Glutamatergic neuron (in vitro differentiated cells): ENCODE measurements around the gene ETS1. TPM values are rescaled to one million over a fixed set of nuclear protein-coding genes. Genes with fewer than 3 reads are reported as not detected.

Source experiments
- DNase-seq: peaks from one replicate; pipeline ENCODE4 v3.0.0; 2022
- H3K27ac Mint-ChIP-seq: one replicate; pipeline ENCODE4 v1.8.0; 2020; ENCODE audit warnings: mild to moderate bottlenecking, mixed read lengths, inconsistent platforms; ENCODE audit not compliant: unreplicated experiment
- H3K27me3 Mint-ChIP-seq: one replicate; pipeline ENCODE4 v1.8.0; 2020; ENCODE audit warnings: mild to moderate bottlenecking, moderate library complexity, mixed read lengths, inconsistent platforms; ENCODE audit not compliant: unreplicated experiment
- H3K36me3 Mint-ChIP-seq: one replicate; pipeline ENCODE4 v1.8.0; 2020; ENCODE audit warnings: mild to moderate bottlenecking, mixed read lengths, inconsistent platforms; ENCODE audit not compliant: unreplicated experiment
- H3K4me1 Mint-ChIP-seq: one replicate; pipeline ENCODE4 v1.8.0; 2020; ENCODE audit warnings: mild to moderate bottlenecking, low read depth, mixed read lengths, inconsistent platforms; ENCODE audit not compliant: unreplicated experiment
- H3K4me3 Mint-ChIP-seq: one replicate; pipeline ENCODE4 v1.8.0; 2020; ENCODE audit warnings: mild to moderate bottlenecking, mixed read lengths, inconsistent platforms; ENCODE audit not compliant: unreplicated experiment
- H3K9me3 Mint-ChIP-seq: one replicate; pipeline ENCODE4 v1.8.0; 2020; ENCODE audit warnings: mild to moderate bottlenecking, moderate library complexity, mixed read lengths, inconsistent platforms; ENCODE audit not compliant: unreplicated experiment
- total RNA-seq: library from RNA; stranded (reverse); fragmentation: NEBNext Ultra II Directional; extraction: Animal tissue kit (Norgen Biotek cat#: 25700); gene quantifications from one replicate; pipeline ENCODE4 v1.2.1, GENCODE V29; 2021; ENCODE audit not compliant: unreplicated experiment
- TF ChIP-seq, protein P1 (sequence below): fragments of 200-600 bp; sonication (generic); IDR thresholded peaks from one replicate; pipeline ENCODE4 v1.5.0; 2021; ENCODE audit not compliant: partially characterized antibody, unreplicated experiment

The ETS1 gene
- total RNA-seq, 1 donor from 2014 or later = 1.0 TPM

DNA sequence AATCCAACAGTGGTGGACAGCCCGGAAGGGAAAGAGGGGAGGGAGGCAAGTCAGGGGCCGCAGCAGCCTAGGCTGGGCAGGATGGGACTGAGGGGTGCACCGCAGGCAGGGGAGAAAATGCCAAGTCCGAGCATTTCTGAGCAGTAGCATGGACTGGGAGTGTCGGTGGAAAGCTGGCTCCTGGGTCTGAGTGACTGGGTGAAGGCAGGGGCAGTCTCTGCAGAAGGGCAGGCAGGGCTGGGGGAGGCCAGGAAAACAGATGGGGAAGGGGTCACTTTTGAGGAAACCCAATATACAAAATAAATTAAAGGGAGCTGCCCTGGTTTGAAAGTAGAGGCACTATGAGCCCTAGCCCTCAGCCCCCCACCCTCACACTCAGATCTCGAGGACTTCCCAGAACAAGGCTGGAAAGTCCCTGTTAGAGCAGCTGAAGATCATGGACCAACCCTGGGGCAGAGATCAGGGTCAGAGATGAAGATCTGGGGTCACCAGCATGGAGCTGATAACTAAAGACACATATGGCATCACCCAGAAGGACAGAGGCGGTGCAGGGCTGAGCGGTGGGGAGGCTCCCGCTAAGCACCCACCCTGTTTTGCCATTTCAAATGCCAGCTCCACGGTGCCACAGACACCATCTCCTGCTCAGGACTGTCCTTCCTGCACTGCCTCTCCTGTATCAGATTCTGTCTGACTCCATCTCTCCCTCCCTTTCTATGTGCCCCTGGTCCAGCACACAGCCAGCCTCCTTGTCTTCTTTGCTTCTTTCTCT is 32.4 kb upstream of the ETS1 start:
- Mint-ChIP-seq H3K4me1 (peaks cover 3% of the 10 kb centered on the region), H3K27me3 (peaks cover 9% of the 10 kb centered on the region), H3K36me3 (no peaks in the 10 kb centered on the region), H3K4me3 (no peak overlapping the region), H3K27ac (no peak overlapping the region), H3K9me3 (peaks cover 4% of the 10 kb centered on the region)
- no peak for DNase-seq
- TF ChIP-seq, protein P1, sequence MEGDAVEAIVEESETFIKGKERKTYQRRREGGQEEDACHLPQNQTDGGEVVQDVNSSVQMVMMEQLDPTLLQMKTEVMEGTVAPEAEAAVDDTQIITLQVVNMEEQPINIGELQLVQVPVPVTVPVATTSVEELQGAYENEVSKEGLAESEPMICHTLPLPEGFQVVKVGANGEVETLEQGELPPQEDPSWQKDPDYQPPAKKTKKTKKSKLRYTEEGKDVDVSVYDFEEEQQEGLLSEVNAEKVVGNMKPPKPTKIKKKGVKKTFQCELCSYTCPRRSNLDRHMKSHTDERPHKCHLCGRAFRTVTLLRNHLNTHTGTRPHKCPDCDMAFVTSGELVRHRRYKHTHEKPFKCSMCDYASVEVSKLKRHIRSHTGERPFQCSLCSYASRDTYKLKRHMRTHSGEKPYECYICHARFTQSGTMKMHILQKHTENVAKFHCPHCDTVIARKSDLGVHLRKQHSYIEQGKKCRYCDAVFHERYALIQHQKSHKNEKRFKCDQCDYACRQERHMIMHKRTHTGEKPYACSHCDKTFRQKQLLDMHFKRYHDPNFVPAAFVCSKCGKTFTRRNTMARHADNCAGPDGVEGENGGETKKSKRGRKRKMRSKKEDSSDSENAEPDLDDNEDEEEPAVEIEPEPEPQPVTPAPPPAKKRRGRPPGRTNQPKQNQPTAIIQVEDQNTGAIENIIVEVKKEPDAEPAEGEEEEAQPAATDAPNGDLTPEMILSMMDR = no peak

DNA sequence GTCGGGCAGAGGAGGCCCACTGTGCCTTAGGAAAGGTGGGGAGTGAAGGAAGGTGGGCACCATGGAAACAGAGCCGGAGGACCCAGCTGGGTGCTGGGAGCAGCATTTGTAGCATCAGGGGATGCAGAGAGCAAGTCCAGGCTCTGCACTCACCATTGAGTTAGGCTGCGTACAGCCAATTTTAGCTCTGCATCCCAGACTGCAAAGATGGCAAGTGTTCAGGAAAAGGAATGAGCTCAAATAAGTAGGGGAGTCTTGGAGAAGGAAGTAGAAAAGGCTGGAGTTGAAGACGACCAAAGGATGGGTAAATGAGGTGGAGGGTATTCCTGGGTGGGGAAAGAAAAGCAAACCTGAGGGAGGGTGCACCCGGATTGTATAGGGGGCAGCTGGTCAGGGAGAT is 31.6 kb upstream of the ETS1 start:
- H3K27me3 Mint-ChIP-seq = peaks cover 11% of the 10 kb centered on the region
- TF ChIP-seq, protein P1 = no peak
- peaks cover 6% of the 10 kb centered on the region for H3K9me3 Mint-ChIP-seq
- H3K4me1 Mint-ChIP-seq = peaks cover 5% of the 10 kb centered on the region
- H3K36me3 Mint-ChIP-seq = no peaks in the 10 kb centered on the region
- H3K4me3 Mint-ChIP-seq = no peak overlapping the region
- DNase-seq = no peak
- H3K27ac Mint-ChIP-seq = no peak overlapping the region

DNA sequence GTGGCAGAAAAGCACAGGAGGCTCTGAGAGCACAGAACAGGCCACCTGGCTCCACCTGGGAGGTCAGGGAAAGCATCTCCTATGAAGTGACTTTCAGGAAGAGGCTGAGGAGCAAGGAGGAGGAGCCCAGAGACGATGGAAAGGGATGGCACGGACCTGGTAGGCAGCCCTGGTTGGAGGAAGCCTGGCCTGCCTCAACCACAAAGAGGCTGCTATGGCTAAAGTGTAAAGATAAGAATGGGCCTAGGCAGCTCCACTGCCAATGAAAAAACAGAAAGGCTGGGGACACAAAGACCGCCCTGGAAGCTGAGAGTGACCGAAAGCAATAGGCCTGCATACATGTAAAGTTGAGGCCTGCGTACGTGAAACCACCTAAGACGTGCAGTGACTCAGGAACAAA is 31.2 kb upstream of the ETS1 start:
- Mint-ChIP-seq H3K4me1 (peaks cover 5% of the 10 kb centered on the region), H3K4me3 (no peak overlapping the region), H3K36me3 (no peaks in the 10 kb centered on the region), H3K27ac (no peak overlapping the region), H3K27me3 (peaks cover 11% of the 10 kb centered on the region), H3K9me3 (peaks cover 6% of the 10 kb centered on the region)
- TF ChIP-seq, protein P1 = no peak
- DNase-seq = no peak

DNA sequence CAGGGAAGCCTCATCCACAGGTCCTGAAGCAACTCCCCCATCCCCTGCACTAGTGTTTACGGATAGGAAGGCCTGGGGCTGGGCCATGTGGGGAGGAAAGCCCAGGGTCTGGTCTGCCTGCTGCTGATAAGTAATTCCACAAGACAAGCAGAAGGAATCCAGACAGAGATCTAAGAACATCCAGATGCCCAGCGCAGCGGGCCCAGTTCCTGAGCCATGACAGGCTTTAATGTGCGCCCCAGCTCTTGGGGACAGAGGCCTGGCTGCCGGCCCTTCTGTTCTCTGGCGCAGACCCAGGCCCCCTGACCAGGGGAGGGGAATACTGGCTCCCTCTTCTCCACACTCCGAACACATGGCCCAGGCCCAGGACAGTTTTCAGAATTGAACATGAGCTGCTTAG is 28.8 kb upstream of the ETS1 start:
- DNase-seq = no peak
- Mint-ChIP-seq H3K36me3 (no peaks in the 10 kb centered on the region), H3K27ac (no peak overlapping the region), H3K27me3 (peaks cover 11% of the 10 kb centered on the region), H3K4me1 (peaks cover 3% of the 10 kb centered on the region), H3K9me3 (peaks cover 6% of the 10 kb centered on the region), H3K4me3 (no peak overlapping the region)
- TF ChIP-seq, protein P1 = no peak

DNA sequence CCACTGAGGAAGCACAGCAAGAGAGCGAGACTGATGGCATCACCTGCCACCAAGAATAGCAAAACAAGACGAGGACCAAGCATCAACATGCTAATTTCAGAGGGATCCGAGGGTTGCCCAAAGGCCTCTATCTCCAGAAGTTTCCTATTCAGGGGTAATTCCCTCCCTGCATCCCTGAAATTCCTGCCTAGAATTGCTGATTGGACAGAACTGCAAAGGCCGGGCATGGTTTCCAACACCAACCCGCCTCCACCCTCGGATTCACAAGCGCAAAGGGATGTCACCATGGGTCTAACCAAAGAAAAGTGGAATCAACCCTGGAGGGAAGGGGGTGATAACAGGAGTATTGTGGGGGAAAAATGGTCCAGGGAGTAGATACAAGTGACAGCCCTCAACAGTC is 28.3 kb upstream of the ETS1 start:
- H3K9me3 Mint-ChIP-seq = peaks cover 6% of the 10 kb centered on the region
- no peak overlapping the region for H3K27ac Mint-ChIP-seq
- DNase-seq = no peak
- H3K27me3 Mint-ChIP-seq = peaks cover 11% of the 10 kb centered on the region
- H3K36me3 Mint-ChIP-seq = no peaks in the 10 kb centered on the region
- no peak overlapping the region for H3K4me3 Mint-ChIP-seq
- peaks cover 4% of the 10 kb centered on the region for H3K4me1 Mint-ChIP-seq
- TF ChIP-seq, protein P1 = no peak
